Stimulated activated naive CD4-positive, alpha-beta T cell treated with Interleukin-2 at 50 U/mL for 16 hours (primary cell): Measurements from ENCODE around the gene RAD17.
A peak's percentile ranks its signal among the peaks of the same experiment; 100 is the strongest.
"Not testable (repeated sequence)": the region's sequence is repeated elsewhere in the genome, so short reads cannot be mapped to it uniquely, and the experiment has no call there.

Source experiments
- DNase-seq: peaks from one replicate; lab custom pipeline; 2025; lab: John Stamatoyannopoulos, UW

The RAD17 gene, protein sequence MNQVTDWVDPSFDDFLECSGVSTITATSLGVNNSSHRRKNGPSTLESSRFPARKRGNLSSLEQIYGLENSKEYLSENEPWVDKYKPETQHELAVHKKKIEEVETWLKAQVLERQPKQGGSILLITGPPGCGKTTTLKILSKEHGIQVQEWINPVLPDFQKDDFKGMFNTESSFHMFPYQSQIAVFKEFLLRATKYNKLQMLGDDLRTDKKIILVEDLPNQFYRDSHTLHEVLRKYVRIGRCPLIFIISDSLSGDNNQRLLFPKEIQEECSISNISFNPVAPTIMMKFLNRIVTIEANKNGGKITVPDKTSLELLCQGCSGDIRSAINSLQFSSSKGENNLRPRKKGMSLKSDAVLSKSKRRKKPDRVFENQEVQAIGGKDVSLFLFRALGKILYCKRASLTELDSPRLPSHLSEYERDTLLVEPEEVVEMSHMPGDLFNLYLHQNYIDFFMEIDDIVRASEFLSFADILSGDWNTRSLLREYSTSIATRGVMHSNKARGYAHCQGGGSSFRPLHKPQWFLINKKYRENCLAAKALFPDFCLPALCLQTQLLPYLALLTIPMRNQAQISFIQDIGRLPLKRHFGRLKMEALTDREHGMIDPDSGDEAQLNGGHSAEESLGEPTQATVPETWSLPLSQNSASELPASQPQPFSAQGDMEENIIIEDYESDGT

DNA sequence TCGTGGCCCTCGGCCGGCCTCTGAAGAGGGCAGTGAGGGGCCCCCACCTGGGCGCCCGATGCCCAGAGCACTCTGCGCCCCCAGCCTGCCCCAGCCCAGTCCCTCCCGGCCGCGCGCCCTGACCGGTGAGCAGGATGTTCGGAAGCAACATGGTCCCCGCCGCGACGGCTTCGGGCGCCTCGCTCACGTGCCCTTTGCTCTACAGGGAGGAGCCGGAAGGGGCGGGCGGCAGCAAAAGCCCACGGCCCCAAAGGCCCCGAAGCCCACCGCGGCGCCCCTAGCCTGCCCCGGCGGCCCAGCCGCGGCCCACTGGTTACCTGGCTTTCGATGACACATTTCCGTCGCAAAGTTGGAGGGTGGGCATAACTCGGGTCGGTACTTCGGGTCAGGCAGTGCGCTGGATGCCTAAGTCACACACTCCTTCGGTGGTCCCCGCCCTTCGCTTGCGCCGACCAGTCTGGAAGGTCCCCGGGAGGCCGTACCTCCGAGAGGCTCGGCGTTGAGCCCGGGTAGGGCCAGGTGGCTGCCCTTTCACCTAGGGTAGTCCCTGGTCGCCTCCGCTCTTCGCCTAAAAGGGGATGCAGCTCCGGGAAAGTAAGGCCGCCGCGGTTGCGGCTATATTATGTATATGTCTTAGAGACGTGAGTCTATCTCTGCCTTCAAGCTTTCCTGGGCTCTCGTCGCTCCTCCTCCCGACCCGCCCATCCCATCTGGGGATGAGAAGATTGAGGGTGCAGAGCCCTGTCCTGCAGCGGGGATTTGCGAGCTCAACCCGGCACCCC, at the start of gene RAD17, which contains the start of the genes AK6 and TAF9:
RAD17 (plus strand) TSS at position 479 of the 782 bp plus-strand sequence. CDS start 2,391 bp downstream, outside the sequence.
AK6 (minus strand) TSS at position 181 of the 782 bp plus-strand sequence; CDS start at position 151, 30 bp downstream.
TAF9 (minus strand) TSS at position 181 of the 782 bp plus-strand sequence. CDS start 3,783 bp downstream, outside the sequence.
- peak; percentile 92 for DNase-seq

DNA sequence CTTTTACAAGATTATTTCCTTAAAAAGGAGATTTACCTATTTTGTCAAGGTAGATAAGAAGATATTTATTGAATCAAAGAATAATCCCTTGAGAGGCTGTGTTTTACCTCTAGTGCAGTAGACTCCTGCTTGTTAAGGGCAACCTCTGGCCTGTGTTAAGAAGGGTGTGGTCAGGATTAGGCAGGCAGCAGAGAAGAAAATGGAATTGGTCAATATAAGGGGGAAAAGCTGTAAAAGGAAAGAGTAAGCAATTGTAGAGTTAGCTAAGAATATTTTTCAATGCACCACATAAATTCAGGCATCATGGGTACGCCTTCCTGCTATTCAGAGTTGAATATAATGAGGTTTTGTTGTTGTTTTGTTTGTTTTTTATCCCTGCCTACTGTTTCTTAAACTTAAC, 43.3 kb upstream of the RAD17 start:
- no peak for DNase-seq

DNA sequence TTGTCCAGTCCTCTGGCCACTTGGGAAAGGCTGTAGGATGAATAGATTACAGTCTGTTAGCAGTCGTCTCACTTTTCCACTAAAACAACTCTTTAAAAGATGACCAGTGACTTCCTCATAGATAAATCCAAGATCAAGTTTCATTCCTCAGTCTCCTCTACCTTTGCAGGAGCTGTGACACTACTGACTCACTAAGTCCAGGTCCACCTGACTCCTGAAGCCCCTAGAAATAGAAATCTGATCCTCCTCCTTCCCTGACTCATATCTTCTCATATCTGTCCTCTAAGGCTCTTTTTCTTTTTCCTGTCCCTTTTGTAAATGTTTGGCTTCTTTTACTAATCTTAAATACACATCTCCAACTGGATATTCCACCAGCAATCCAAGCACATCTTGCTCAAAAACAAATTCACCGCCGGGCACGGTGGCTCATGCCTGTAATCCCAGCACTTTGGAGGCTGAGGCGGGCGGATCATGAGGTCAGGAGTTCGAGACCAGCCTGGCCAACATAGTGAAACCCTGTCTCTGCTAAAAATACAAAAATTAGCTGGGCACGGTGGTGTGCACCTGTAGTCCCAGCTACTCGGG, 39.6 kb upstream of the RAD17 start:
- no peak for DNase-seq

DNA sequence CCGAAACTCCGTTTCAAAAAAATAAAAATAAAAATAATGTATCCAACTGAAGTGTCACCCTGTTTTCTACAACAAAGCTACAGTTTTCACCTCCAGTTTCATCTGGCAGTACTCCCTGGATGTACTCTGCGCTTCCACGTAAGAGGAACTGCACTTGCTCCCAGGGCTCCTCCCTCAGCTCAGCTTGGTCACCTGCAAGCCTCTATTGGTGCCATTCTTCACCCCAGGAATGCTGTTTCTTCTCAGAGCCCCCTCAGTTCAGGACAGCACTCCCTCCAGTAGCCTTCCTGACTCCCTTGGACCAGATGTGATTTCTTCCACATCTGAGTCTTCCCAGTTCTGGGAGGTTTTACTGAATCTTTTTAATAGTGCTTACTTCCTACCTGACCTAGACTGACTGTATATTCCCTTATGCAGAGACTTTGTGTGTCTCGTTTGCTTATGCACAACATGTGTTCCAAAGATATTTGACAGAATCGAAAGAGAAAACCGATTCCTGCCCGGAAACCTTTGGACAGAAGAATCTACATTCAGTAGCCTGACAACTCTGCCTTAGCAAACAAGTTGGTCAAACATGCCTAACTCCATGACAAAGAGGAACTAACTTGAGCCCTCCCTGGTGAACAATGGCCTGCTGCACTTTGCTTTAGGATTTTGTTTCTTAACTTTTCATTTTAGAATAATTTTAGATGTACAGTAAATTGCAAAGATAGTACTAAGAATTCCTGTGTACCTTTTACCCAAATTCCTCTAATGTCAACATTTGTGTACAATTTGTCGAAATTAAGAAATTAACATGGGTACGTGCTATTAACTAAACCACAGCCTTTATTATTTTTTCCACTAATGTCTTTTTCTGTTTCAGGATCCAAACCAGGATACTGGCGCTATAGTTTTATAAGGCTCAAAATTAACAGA, 37.8 kb upstream of the RAD17 start:
- DNase-seq: no peak

DNA sequence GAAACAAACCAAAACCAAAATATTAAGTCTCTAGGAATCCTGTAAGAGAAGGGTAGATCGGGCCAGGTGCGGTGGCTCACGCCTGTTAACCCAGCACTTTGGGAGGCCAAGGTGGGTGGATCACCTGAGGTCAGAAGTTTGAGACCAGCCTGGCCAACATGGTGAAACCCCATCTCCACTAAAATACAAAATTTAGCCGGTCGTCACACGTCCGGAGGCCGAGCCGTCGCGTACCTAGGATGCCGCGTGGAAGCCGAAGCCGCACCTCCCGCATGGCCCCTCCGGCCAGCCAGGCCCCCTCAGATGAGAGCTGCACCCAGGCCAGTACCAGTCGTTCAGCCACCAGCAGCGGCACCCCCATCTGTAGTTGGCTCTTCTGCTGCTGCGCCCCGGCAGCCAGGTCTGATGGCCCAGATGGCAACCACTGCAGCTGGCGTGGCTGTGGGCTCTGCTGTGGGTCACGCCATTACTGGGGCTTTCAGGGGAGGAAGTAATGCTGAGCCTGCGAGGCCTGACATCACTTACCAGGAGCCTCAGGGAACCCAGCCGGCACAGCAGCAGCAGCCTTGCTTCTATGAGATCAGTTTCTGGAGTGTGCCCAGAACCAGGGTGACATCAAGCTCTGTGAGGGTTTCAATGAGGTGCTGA, 35.8 kb upstream of the RAD17 start:
- DNase-seq: not testable (repeated sequence)

DNA sequence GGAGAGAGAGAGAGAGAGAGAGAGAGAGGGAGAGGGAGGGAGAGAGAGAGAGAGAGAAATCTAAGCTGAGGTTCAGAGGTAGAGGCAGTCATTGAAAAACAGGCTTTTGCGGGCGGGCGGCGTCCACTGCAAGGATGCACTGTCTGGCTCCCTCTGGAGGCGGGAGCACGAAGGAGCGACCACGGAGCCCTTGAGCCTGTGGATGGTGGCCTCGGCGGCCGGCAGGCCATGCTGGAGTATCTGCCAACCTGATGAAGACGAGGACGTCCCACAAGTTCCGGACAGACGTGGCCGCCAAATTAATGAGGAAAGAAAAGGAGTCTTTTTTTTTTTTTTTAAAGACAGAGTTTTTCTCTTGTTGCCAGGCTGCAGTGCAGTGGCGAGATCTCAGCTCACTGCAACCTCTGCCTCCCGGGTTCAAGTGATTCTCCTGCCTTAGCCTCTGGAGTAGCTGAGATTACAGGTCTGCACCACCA, 34.8 kb upstream of the RAD17 start:
- DNase-seq: peak; percentile 68

DNA sequence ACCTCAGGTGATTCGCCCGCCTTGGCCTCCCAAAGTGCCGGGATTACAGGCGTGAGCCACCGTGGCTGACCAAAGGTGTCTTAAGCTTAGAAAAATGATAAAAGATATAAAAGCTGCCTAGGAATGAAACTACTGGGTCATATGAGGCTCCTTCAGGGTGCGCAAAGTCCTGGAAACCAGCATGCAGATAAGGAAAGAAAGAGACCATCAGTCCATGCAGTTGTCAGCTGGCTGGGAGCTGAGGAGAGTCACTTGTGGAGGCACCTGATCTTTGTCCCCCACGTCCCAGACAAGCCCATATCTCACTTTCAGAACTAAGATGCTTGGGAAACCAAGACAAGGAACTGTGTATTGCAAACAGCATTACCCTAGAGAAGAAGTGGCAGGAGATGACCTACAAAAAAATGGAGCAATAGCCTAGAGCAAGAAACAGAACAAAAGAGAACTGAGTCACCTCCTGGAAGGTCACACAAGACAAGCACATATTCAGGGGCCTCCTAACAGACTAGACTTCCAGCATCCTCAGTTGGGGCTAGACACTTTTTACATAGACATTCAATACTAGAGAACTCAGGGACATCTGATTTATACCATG, 34.2 kb upstream of the RAD17 start:
- no peak for DNase-seq

DNA sequence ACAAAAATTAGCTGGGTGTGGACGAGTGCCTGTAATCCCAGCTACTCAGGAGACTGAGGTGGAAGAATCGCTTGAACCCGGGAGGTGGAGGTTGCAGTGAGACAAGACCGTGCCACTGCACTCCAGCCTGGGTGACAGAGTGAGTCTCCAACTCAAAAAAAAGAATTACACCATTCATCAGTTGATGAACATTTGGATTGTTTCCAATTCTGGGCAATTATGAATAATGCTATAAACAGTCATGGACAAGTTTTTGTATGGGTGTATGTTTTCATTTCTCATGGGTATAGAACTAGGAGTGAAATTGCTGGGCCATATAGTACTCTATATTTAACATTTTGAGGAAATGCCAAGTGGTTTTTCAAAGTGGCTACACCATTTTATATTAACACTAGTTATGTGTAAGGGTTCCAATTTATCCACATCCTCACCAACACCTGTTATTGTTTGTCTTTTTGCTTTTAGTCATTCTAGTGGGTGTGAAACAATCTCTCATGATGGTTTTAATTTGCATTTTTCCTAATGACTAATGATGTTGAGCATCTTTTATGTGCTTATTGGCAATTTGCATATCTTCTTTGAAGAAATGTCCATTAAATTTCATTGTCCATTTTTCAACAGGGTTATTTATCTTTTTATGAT, 28.0 kb upstream of the RAD17 start:
- DNase-seq: no peak

DNA sequence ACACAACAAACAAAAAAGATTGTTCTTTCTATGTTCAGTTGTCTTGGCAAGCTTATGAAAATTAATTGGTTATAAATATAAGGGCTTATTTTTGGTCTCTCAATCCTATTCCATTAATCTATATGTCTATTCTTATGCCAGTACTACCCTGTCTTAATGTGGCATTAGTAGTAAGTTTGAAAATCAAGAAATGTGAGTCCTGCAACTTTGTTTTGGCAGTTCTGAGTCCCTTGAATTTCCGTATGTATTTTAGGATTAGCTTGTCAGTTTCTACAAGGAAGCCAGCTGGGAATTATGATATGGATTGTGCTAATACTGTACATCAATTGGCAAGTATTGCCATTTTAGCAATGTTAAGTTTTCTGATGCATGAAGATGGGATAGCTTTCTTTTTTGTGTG, 26.5 kb upstream of the RAD17 start:
- no peak for DNase-seq

DNA sequence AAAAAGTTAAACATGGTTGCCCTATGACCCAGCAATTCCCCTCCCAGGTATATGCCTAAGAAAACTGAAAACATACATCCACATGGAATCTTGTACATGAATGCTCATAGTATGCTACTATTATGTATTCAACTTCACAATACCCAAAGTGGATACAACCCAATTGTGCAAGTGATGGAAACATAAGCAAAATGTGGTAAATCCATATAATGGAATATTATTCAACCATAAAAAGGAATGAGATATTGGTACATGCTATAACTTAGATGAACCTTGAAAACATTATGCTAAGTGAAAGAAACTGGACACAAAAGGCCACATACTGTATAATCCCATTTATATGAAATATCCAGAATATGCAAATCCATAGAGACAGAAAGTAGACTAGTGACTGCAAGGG, 19.0 kb upstream of the RAD17 start:
- no peak for DNase-seq

DNA sequence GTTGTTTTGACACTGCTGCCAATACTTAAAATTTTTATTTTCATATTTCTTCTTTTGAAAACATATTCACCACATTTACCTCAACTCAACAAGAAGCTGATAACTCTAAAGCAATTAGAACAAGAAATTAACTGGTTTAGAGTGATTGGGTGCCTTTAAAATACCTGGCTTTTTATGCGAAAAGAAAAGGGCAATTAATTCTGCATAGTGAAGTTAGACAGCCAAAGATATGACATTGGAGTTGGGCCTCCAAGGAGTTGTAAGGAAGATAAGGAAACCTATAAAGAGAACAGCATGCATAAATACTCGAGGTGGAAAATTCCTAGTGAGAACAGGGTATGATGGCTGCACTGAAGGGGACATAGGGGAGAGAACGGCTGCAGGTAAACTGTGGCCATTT, 9.9 kb upstream of the RAD17 start:
- DNase-seq: no peak

DNA sequence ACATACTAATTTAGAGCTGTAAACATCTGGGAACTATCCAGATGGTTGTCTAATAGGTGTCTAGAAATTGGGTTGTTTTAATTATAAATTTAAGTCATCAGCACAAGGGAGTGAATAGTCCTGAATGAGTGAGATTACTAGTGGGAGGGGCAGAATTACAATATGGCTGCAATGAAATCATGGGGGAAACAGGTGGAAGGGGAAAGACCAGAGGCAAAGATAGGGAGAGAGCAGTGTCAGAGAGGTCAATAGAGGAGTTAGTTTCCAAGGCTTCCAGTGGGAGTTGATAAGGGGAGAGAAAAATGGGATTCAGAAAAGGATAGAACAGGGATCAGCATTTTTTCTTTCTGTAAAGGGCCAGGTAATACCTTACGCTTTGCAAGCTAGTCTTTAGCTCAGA, 9.2 kb upstream of the RAD17 start:
- no peak for DNase-seq

DNA sequence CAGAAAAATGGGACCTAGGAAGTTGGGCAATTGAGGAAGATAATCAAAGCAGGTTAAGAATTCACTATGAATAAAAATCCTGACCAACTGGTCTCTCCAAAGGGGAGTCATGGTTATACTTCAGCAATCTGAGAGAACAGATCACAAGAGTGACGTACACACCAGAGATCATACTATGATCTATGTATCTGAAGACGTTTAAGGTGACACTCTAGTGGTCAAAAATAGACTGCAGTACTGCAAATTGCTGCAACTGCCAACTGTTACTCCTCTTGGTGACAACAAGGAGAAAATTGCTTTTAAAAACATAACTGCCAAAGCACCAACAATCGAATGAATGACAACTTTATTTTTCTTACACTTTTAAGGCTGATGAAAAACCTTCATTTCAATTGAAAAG, 5.2 kb upstream of the RAD17 start:
- no peak for DNase-seq

DNA sequence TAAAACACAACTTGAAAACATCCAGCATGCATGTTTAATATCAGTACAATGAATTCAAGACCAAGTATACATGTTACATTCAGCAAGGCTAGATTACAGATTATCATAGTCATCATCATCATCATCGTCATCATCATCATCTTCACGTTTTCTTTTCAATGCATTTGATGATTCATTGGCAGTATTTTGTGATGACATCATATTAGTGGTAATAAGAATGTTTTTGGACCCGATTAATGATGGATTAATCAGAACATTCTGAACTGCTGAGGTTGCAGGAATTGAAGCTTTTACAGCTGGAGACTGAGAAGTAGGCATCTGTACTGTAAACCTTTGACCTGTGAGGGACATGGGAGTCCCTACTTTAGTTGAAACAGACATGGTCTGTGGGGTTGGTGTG, 4.8 kb upstream of the RAD17 start:
- no peak for DNase-seq

DNA sequence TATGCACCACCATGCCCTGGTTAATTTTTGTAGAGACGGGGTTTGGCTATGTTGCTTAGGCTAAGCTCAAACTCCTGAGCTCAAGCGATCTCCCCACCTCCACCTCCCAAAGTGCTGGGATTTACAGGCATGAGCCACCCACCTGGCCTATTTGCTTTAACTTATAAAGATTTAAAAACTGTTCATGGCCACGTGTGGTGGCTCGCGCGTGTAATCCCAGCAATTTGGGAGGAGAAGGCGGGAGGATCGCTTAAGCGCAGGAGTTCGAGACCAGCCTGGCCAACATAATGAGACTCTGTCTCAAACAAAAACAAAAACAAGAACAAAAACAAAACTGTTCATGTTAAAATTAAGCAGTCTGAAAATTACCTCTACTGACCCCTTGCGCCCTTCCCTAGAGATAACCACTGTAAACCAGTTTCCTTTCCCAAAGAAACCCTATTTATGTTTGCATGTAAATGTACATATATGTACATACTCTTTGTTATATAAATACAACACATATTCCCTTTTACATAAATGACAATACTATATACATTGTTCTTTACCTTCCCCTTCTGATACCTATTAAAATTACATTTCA, 1.8 kb upstream of the RAD17 start:
- no peak for DNase-seq

DNA sequence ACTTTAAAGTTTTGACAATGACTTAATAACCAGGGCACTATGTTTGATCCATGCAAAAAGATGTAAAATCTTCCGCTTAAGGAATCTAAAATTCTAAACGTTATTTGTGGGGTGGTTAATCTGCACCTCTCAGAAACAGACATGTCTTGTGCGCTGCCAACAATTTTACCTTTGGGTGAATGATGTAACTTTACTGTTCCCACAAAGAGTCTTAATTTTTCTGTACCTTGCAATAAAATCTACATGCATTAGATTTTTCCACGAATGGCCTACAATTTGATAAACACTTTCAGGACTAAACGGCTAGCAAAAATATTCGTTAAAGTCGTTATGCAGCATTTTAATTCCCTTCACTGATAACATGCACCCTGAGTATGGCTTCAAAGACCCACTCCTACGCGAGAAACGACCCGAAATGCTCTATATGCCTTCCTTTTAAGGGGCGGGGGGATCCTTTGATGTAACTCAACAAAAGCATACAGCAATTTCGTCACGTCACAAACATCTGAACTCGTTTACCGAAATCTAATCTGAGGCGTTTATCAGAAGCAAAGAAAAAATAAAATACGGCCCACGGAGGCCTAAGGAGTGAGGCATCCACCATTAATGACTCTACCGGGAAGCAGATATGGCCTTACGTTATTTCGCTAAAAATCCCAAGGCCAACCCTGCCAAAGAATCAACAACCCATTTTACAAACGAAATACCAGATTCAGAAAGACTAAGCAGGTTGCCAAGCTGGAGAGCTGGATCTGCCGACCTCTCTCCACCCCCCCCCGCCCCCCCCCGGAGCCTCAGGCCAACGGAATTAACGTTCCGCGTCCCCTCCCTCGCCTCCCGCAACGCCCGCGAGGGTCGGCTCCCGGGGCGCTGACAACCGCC, 919 bp upstream of the RAD17 start:
- DNase-seq: peak; percentile 18

DNA sequence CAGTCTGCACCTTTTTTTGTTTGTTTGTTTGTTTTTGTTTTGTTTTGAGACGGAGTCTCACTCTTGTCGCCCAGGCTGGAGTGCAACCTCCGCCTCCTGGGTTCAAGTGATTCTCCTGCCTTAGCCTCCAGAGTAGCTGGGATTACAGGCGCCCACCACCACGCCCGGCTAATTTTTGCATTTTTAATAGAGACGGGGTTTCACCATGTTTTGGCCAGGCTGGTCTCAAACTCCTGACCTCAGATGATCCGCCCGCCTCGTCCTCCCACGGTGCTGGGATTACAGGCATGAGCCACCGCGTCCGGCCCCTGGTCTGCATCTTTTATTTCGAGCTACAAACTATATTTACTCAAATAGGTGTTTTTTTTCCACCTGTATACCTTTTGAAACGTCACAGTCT, 717 bp downstream of the RAD17 start:
- DNase-seq: not testable (repeated sequence)

DNA sequence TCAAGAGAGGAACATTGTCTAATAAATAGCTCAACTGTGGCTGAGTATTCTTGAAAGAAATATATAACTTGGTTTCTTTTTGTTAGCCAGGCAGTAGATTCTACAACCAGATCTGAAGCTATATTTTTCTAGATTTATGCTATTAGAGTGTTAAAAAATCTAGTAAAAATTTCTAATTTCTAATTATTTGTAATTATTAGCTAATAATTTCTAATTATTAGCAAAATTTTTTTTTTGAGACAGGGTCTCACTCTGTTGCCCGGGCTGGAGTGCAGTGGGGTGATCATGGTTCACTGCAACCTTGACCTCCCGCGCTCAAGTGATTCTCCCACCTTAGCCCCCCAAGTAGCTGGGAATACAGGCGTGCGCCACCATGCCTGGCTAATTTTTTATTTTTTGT, 2.8 kb downstream of the RAD17 start:
- DNase-seq: no peak
